Measurements from ENCODE around the gene TRIM27.
"Not testable (repeated sequence)": the region's sequence is repeated elsewhere in the genome, so short reads cannot be mapped to it uniquely, and the experiment has no call there.

TRIM27 gene

DNA sequence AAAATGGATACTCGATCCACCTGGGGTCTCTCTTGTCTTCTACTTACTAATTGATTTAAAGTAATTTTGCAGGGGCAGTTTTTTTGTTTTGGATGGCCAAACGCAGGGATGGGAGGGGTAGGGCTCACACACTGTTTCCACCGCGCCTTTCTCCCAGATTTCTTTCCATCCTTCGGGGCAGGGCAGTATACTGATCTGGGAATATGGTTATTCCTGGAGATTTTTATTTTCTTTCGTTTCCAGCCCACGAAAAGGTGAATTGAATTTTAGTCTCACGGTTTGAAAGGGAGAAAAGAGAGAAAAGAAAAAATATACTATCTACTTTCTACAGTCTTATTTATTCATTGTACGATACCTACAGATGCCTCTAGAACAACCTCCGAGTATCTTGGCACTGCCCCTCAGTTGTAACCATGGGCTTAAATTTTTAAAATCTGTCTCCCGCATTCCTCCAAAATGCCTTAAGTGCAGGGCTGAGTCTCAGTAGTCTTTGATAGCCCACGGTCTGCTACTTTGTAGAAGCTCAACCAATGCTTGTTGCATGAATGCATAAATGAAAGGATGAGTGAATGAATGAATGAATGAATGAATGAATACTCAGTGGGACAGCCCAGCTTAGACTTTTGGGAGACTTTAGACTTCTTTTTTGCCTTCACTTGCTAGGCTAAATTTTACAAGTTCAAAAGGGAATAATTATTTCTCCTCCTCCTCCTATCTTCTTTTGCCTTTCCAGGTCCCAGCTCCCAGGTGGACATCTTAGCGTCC lies 18.1 kb upstream of the TRIM27 start:
- DNase-seq, result peak; percentile 43

DNA sequence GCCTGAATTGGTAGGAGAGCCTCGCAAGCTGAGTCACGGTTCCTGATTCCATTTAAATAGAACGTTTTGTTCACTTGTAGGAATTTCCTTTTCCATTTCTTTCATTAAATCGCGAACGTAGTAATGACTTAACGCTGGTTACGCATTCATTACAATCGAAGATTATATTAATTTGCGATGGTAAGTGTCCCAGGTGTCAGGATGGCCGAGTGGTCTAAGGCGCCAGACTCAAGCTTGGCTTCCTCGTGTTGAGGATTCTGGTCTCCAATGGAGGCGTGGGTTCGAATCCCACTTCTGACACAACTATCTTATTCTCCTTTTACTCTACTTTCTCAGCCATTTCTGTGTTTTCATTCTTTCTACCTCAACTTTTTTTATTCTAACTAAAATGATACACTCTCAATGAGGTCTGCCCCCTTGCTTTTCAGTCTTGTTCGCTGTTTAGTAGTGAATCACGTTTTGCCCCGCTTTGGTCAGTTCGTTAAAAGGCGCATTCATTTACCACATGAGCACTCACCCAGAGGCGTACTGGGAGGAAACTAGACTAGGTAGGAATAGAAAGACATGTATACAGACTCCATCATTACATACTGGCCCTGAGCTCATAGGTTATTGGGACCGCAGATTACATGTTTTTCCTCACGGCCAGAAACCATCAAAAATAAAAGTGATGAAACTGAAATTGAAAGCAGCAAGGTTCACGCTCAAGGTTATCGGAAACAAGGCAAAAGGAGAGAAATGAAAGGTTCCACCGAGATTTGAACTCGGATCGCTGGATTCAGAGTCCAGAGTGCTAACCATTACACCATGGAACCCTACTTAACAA lies 17.3 kb upstream of the TRIM27 start:
- DNase-seq, result peak; percentile 92

DNA sequence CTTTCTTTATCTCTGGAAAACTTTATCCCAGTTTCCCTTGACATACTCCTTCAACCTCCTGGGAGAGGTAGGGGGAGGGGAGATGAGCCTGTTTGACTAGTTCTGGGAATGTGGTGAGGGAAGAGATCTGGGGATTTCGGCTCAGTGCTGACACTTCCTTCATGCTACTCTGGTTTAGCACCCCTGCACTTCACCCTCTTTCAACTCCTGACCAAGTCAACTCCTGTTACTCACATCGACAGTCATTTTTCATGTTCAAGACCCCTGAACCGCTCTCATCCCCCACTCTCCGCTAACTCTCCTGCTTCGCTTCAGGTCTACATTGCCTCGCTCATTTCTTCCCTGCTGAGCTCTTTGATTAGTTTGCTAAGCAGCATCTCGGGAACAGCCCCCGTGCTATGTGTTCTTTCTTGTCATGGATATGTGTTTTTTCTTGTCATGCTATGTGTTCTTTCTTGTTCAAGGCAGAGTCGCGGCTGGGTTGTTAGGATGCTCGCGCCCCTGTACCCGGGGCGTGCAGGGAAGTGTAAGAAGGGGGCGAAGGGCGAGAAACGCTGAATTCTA lies 16.6 kb upstream of the TRIM27 start:
- DNase-seq, result peak; percentile 89

DNA sequence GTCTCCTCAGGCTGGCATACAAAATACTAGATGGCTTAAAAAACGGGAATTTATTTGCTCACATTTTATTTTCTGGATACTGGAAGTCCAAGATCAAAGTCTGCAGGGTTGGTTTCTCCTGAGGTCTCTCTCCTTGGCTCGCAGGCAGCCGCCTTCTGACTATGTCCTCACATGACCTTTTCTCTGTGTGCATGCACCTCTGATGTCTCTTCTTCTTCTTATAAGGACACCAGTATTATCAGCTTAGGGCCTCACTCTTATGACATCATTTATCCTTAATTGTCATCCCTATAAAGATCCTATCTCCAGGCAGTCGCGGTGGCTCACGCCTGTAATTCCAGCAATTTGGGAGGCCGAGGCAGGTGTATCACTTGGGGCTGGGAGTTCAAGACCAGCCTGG lies 9.3 kb upstream of the TRIM27 start:
- DNase-seq, result no peak

DNA sequence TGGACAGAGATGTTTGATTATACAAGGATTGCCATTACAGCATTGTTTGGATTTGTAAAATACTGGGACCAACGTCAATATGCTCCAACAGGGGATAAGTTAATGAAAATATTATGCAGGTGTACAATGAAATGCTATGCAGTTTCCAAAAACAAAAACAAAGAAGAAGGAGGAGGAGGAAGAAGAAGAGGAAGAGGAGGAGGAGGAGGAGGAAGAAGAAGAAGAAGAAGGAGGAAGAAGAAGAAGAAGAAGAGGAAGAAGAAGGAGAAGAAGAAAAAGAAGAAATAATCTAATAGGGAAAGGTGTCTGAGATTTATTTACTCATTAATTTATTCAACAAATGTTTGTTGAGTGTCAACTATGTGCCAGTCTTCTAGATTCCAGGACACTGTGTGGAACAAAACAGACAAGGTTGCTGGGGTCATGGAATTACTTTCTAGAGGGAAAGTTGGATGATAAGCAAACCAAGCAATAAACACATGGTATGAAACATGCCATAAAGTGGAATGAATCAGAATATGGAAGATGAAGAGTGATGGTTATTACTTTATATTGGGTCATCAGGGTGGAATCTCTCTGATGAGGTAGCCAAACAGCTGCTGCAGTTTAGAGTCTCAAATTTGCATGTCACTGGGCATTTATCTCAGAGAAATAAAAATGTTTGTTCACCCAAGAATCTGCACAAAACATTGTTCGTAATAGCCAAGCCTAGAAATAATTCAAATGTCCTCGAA lies 6.3 kb upstream of the TRIM27 start:
- no peak for DNase-seq

DNA sequence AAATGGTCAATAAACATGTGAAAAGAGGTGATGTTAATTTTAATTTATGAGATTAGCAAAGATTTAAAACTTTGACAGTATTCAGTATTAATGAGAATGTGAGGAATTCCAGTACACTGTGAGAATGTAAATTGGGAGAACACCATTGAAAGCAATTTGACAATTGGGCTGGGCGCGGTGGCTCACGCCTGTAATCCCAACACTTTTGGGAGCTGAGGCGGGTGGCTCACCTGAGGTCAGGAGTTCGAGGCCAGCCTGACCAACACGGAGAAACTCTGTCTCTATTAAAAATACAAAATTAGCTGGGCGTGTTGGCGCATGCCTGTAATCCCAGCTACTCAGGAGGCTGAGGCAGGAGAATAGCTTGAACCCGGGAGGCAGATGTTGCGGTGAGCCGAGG lies 5.6 kb upstream of the TRIM27 start:
- DNase-seq, result not testable (repeated sequence)

DNA sequence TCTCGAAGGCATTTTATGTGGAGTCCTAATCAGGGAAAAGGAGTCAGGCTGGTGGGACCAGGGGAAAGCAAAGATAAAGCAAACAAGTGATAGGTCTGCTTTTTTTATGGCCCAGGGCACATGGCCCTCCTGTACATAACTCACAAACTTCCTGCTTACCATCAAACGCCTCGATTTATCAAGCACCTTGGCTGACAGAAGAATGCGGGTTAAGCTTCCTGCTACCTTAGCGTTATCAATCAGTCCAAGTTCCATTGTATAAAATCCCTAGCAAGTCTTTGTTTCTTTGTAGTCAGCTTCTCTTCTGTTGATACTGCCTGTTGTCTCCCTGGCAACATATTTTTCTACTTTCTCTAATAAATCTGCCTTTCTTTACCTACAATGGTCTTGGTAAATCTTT lies 4.1 kb upstream of the TRIM27 start:
- DNase-seq, result no peak

DNA sequence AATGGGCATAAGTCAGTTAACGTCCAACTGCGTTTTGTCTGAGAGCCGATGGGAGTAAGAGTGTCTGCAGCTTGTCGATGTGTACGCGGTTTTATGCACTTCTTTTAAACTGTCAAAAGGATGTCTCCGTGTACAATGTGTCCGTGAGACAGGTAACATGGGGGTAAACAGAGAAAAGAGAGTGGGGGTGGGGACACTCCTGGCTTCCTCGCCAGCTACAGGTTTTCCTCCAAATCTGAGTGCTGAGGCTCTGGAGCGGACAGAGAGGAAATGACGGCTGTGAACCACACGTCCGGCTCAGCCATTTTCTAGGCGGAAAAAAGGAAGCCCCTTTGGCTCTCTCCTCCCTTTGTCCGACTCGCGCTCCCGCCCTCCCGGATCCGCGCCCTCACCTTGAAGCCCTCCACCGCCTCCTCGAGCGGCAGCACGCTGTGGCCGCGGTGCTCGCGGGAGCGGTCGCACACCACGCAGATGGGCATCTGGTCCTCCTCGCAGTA lies 916 bp downstream of the TRIM27 start:
- DNase-seq, result peak; percentile 77

DNA sequence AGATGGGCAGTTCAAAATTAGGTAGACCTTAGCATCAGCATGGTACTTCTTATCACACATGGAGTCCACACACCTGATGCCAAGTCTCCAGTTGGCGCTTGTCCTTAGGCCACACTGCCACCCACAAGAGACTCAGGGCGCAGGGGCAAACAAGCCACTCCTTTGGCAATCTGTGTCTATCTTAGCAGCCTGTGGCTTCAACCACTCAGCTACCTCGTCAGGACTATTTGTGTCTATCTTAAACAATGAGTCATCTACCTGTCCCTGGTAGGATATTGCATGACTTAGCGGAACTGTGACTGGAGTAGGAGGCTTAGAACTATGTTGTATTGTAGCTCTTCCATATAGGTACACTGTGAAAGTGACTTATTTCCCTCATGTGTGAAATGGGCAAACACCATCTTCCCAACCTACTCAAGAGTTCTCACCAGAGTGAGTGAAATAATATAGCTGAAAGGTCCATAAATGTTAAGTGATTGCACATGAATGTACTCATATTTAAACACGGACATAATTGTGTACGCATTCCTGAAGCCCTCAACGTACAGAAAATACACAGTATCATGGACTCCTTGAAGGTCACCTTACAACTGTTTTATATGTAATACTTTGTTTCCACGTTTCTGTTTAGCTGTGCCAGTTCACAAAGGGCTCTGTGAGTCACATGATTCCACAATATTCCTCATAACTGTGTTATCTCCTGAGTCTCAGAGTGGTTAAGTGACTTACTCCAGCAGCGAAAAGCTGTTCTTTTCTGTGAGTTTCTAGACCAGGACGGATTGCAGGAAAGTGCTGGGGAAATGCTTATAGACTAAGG lies 1.6 kb downstream of the TRIM27 start:
- DNase-seq, result peak; percentile 92

DNA sequence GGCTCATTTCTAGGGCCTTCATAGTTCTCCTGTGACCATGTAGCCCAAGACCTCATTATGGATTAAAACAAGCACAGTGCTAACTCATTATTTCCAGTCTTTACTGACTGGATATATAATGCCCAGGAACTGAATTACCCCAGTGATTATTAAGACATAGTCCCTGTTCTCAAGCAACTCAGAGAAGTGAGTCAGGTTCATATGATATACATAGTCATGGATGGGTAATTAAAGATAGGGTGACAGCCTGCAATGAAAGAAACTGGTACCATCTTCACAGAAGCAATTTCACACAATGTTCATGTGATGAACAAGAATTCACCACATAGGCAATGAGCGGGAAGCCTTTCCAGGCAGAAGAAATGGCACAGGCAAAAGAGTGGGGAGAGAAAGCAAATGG lies 3.5 kb downstream of the TRIM27 start:
- DNase-seq, result no peak

DNA sequence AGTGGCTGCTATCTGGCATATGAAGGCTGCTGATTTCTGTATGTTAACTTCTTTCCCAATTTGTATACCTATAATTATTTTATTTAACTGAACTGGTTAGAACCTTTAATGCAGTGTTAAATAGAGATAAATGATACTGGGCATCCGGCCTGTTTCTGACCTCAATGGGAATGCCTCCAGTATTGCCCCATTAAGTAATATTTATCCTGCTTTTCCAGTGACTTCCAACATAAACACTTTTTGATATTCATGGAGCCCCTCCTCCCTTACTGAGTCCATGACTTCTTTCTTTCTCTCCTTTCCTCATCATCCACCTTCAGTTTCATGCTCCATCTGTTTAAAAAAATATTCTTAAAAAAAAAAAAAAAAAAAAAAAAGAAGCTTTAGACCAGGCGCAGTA lies 8.8 kb downstream of the TRIM27 start:
- no peak for DNase-seq

DNA sequence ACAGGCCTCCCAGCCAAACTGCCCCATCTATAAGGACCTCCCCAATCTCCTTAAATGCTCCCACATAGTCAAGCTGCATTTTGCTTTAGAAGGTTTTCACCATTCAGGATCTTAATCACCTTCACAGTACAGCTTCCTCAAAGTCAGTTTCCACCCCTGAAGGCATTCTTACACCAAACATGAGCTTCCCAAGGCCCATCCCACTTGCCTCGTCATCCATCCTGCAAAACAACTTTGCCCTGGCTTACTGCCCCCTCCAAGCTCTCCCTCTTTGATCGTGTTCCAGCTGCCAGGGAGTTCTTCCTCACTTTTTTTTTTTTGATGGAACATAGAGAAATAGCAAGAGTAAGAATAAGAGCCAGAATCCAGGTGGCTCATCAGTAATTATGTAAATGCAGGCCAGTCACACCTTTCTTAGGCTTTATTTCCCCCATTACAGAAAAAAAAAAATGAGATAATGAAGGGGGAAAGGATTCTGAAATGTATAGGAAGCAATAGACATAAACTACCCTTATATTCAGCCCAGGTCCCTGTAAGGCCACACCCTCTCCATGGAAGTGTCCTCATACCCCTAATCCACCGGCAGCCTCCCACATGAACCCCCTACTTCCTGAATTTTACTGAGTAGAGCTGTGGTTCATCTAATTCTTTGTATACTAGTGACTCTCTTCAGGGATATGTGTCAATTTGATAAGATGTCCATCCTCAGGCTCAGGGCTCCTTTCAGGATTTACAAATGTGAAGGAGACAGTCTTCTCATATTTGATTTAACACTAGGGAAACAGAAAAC lies 12.7 kb downstream of the TRIM27 start:
- DNase-seq, result no peak

DNA sequence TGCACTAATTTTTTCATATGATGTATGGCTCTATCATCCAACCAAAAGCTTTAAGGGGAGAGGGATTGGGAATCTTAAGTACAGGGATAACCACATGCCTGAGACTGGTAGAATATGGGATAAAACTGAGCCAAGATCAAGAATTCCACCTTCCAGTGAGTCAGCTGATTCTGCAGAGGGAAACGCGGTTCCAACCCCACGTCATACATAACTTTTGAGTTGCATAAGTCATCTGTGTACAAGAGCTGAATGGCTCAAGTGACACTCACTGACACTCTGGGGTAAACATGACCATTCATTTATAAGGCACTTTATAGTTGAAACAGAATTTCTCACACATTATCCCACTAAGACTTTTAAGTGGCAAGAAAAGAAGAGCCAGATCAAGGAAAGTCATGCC lies 16.4 kb downstream of the TRIM27 start:
- no peak for DNase-seq

DNA sequence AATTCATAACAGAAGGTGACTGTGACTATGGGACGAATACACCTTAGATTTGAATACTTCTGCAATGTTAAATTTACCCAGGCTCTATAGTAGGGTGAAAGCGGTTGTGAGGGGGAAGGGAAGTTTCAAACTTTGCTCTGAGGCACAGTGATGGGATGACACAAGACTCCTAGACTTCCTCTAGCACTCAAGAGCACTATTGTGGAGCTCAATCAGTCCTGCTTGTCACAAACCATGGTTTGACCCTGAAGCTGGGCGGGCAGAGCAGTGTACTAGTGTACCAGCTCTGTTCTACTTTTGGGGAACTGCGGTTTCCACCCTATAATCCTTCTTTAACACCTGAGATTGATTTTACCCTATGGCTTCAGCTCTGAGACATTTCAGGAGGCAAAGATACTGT lies 17.1 kb downstream of the TRIM27 start:
- no peak for DNase-seq

DNA sequence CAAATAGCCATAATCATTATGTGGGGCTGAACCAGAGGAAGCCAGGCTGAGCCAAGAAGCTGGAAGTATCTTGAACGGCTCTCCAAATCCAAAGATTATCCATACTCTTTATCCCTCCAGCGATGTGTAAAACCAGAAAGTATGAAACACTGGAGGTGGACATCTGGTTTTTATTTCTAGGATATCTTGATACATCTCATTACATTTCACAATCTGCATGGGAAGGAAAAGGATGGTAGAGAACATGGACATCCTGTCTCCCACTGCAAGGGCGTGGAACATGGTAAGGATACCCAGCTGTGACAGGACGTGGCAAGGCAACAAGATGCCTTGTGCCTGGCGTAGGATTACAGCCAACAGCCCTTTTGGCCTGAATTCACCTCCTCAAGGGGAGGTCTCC lies 20.1 kb downstream of the TRIM27 start:
- no peak for DNase-seq

DNA sequence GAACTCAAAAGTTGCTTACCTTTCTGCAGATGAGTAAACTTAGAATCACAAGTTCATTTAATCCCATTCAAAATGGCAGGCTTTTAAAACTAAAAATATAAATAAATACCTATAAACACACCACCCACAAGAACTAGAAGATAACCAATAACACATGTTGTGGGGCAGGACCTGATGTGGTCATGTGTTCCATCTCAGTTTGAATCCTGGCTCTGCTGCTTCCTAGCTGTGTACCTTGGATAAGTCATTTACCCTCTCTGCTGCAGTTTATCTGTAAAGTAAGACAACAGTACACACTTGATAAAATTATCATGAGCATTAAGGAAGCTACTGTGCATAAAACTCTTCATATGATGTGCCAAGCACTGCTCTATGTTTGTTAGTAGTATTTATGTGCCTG lies 22.0 kb downstream of the TRIM27 start:
- DNase-seq, result no peak

DNA sequence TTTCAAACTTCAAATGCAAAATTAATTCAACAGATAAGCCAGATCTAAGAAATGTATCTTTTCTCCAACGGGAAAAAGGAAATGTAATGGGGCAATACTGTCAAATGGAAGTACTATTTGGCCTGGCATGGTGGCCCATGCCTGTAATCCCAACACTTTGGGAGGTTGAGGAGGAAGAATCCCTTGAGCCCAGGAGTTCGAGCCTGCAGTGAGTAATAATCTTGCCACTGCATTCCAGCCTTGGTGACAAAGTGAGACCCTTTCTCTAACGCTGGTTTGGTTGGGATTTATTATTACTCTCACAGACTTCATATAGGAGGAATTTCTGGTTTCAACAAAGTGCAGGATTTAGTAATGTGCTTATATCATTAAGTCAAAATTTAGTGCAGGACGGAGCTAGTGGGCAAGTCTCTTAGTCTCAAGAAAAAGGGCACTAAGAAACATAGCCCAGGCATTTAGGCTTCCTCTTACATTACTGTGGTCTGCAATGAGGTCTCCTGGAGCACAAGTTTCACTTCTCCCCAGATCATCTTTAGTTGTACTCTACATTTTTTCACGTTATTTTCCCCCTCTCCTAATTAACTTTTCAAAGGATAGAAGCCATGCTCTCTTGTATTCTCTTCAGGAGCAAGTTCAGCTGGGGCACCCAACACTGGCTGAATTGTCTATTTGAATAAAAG lies 23.1 kb downstream of the TRIM27 start:
- no peak for DNase-seq

DNA sequence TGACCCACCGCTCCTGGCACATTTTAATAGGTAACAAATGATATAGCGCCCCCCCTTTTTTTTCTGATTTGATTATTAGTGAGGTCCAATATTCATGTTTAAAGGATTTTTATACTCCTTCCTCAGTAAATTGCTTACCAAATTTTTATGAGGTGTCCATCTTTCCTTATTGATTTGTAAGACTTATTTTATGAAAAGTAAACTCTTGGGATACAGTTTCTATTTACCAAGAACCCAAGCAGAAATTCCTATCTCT lies 25.1 kb downstream of the TRIM27 start:
- DNase-seq, result no peak

DNA sequence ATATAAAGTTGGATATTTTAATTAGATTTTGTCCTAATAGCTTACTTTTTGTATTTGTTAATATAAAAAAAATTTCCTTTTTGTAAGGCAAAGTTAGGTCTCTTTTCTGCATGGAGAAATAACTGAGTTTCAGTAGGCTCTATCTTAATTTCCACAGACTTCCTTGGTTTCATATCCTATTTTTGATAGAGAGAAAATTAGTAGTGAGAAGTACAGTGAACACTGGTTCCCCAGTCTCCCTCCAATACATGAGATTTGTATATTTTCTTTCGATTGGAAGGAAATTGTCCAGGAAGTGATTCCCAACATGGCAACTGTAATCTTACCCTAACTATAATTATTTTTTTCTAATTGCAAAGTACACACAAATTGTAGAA lies 26.4 kb downstream of the TRIM27 start:
- peak; percentile 36 for DNase-seq

DNA sequence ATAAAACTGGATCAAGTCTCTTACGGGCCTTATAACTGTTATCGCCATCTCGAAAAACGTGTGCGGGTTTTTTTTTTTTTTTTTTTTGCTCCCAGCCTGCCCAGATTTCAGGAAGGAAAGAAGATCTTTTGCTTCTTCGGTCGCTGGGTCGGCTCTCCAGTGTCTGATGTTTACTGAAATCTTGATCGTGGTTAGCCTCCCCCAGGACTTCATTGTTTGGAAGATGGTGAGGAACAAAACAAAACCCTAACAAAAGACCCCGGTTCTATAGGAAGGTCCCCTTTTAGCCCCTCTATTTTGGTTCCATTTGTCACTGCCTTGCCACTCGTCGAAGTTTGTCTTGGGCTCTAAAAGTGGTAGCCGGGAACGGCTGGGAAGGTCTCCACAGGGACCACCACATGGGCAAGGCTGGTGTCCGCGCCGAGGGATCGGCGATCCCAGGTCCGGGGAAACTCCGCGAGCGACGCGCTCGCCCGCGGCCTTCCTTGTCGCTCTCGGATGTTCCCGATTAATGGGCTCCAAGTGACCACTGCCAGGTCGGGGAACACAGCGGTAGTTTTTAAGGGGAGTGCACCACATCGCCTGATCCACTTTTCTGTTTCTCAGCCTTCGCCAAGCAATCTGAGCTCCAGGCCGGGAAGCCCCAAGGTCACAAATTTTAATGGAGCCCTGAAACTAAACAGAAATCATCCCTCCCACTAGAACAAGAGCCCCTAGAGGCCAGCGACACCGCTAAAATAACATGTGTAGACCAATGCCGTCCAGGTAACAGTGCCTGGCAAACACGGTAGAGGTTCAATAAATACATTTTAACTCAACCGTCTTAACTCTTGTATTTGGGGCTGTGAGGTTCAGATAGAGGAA lies 27.0 kb downstream of the TRIM27 start:
- DNase-seq, result peak; percentile 88
